Parathyroid adenoma (tissue), 2 donors: ENCODE measurements around the gene SLCO2A1.

Experiments
- H2AFZ ChIP-seq: fragments of 300-600 bp; sonication (generic); one replicate; pipeline ENCODE4 v1.7.0; 2017; ENCODE audit warnings: antibody characterized with exemption, mild to moderate bottlenecking
- H3K27ac ChIP-seq: fragments of 300-600 bp; sonication (generic); one replicate; pipeline ENCODE4 v1.7.0; 2017
- H3K27me3 ChIP-seq: fragments of 300-600 bp; sonication (generic); one replicate; pipeline ENCODE4 v1.7.0; 2017; ENCODE audit warnings: low read length; ENCODE audit not compliant: control insufficient read depth, insufficient read depth
- H3K36me3 ChIP-seq: fragments of 300-600 bp; sonication (generic); one replicate; pipeline ENCODE4 v1.7.0; 2017; ENCODE audit warnings: low read length; ENCODE audit not compliant: control insufficient read depth, insufficient read depth
- H3K4me1 ChIP-seq: fragments of 300-600 bp; sonication (generic); one replicate; pipeline ENCODE4 v1.7.0; 2017; ENCODE audit warnings: control low read depth
- H3K4me2 ChIP-seq: fragments of 300-600 bp; sonication (generic); one replicate; pipeline ENCODE4 v1.7.0; 2017; ENCODE audit warnings: low read length
- H3K4me3 ChIP-seq: fragments of 300-600 bp; sonication (generic); one replicate; pipeline ENCODE4 v1.7.0; 2017; ENCODE audit warnings: low read depth, low read length
- H3K79me2 ChIP-seq: fragments of 300-600 bp; sonication (generic); one replicate; pipeline ENCODE4 v1.7.0; 2017; ENCODE audit warnings: control low read depth
- H3K9ac ChIP-seq: fragments of 300-600 bp; sonication (generic); one replicate; pipeline ENCODE4 v1.7.0; 2017; ENCODE audit warnings: mild to moderate bottlenecking
- H3K9me3 ChIP-seq: fragments of 300-600 bp; sonication (generic); one replicate; pipeline ENCODE4 v1.7.0; 2017; ENCODE audit warnings: low read length; ENCODE audit not compliant: control insufficient read depth
- CTCF ChIP-seq: fragments of 300-600 bp; sonication (generic); IDR thresholded peaks from one replicate; pipeline ENCODE4 v1.7.0; 2017; ENCODE audit warnings: antibody characterized with exemption, mild to moderate bottlenecking
- donor health status: primary hyperparathyroidism.

SLCO2A1 gene

GRCh38 chr3:133996251-133996661 is 33.5 kb downstream of the SLCO2A1 start:
- Histone ChIP-seq H3K27ac (no peak overlapping the region), H3K9me3 (no peaks in the 10 kb centered on the region), H3K36me3 (no peaks in the 10 kb centered on the region), H3K9ac (no peak overlapping the region), H3K4me1 (peaks cover 3% of the 10 kb centered on the region), H2AFZ (no peak overlapping the region), H3K4me2 (no peak overlapping the region), H3K27me3 (no peaks in the 10 kb centered on the region), H3K4me3 (no peak overlapping the region), H3K79me2 (no peaks in the 10 kb centered on the region)
- TF ChIP-seq CTCF: no peak

DNA sequence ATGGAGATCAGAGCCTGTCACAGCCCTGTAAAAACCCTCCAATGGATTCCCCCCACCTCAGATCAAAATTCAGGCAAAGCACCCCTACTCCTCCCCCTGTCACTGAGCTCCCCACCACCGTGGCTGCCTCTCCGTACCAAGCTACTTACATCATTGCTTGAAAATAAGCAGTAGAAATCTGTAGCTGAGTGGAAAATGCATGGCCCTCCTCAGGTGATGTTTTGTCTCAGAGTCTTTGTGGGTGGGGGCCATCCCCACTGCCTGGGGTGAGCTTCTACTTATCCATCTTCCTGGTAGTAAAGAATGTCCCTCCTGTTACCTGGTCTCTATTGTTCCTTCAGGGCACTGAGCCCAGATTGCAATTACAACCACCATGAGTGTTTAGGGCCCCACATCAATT is 34.5 kb downstream of the SLCO2A1 start:
- Histone ChIP-seq H3K4me2 (no peak overlapping the region), H3K27ac (no peak overlapping the region), H3K4me3 (no peak overlapping the region), H3K79me2 (no peaks in the 10 kb centered on the region), H3K9me3 (no peaks in the 10 kb centered on the region), H2AFZ (no peak overlapping the region), H3K4me1 (peaks cover 3% of the 10 kb centered on the region), H3K27me3 (no peaks in the 10 kb centered on the region), H3K36me3 (no peaks in the 10 kb centered on the region), H3K9ac (no peak overlapping the region)
- no peak for TF ChIP-seq CTCF

DNA sequence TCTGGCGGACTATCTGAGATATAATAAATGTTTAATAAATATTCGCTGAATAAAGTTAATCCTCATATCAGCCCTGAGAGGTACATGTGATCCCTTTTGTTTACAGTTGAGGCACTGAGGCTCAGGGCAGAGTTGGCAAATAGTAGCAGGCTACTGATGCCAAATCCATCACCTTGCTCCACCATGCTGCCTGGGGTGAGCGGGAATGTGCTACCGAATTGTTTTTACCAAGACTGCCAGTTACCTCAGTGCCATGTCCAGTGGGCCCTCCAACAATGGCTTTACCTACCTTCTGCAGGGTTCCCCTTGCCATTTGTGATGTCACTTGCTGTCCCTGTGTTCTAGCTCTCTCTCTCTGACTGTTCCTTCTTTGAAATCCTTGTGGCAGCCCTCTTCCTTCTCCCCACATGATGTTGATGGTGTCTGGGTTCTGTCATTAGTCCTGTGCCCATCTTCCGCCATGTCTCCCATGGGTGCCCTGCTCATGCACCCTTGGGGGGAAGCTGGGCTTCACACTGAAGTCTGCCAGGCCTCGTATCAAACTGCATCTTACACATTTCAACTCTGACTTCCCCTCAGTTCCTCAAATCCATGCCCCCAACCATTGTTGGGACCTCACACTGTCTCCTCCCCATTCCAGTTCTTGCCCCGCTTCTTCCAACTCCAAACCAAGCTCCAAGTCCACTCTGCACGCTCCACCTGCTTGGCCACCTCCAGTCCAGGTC is 35.4 kb downstream of the SLCO2A1 start:
- Histone ChIP-seq H3K4me3 (no peak overlapping the region), H3K27ac (no peak overlapping the region), H3K9ac (no peak overlapping the region), H2AFZ (no peak overlapping the region), H3K36me3 (no peaks in the 10 kb centered on the region), H3K27me3 (no peaks in the 10 kb centered on the region), H3K79me2 (no peaks in the 10 kb centered on the region), H3K9me3 (no peaks in the 10 kb centered on the region), H3K4me1 (no peaks in the 10 kb centered on the region), H3K4me2 (no peak overlapping the region)
- TF ChIP-seq CTCF: no peak

DNA sequence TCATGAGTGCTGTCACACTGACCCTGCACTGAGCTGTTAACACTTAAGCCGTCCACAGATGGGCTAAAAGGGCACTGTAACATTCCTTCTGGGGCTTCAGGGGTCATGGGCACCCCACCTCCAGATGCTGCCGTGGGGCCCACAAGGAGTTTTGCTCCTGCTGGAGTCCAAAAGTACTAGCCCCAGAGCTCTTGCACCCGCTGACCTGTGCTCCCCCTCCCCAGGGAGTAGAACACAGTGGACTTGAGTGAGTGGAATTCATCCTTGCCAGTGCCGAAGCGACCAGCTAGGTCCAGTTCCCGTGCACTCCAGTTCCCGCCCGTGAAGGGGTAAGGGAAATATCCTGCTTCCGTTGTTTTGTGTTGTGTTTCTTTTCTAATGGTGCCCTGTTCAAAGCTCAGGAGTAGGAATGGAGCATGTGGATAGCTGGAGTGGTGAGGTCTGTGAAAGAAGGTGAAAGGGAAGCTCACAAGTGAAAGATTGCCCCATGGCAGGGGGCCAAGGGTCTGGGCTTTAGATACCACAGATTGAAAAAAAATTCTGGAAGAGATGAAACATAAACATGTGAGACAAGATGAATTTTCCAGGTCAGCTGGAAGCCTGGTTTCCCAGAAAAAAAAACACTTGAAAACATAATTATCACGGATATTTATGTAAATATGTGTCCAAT is 36.6 kb downstream of the SLCO2A1 start:
- H3K79me2 ChIP-seq: no peaks in the 10 kb centered on the region
- H2AFZ ChIP-seq: no peak overlapping the region
- no peak overlapping the region for H3K27ac ChIP-seq
- no peak overlapping the region for H3K4me3 ChIP-seq
- no peak overlapping the region for H3K4me2 ChIP-seq
- no peak for TF ChIP-seq CTCF
- H3K27me3 ChIP-seq: no peaks in the 10 kb centered on the region
- H3K36me3 ChIP-seq: no peaks in the 10 kb centered on the region
- H3K4me1 ChIP-seq: no peaks in the 10 kb centered on the region
- no peaks in the 10 kb centered on the region for H3K9me3 ChIP-seq
- H3K9ac ChIP-seq: no peak overlapping the region

DNA sequence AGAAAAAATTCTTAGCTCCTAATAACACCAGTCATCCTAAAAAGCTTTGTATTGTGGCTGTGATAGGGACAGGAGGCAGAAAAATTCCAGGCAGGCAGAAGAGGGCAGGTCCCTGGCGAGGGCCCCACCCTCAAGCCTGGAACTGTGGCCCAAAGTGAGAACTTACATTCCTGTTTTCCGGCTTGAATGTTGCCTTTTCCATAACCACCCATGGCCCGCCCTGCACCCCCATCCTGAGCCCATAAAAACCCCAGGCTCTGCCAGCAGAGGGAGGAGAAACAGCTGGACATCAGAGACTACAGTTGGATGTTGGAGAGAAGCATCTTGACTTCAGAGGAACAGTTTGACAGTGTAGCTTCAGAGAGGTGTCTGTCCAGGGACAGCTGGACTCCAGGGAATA is 37.3 kb downstream of the SLCO2A1 start:
- peak overlapping the region; percentile 36 for H3K27ac ChIP-seq
- no peak overlapping the region for H2AFZ ChIP-seq
- H3K4me2 ChIP-seq: no peak overlapping the region
- no peaks in the 10 kb centered on the region for H3K9me3 ChIP-seq
- no peak overlapping the region for H3K4me3 ChIP-seq
- H3K27me3 ChIP-seq: no peaks in the 10 kb centered on the region
- H3K36me3 ChIP-seq: no peaks in the 10 kb centered on the region
- no peak overlapping the region for H3K9ac ChIP-seq
- H3K79me2 ChIP-seq: no peaks in the 10 kb centered on the region
- no peak for TF ChIP-seq CTCF
- H3K4me1 ChIP-seq: no peaks in the 10 kb centered on the region
